SHP77 treated with DMSO at 0.1 percent for 48 hours (cell line): ENCODE data around the gene THAP12.
"Not testable (repeated sequence)": the region's sequence is repeated elsewhere in the genome, so short reads cannot be mapped to it uniquely, and the experiment has no call there.

Source experiments
- DNase-seq: peaks from one replicate; lab custom pipeline; 2025; lab: John Stamatoyannopoulos, UW

THAP12 gene

DNA sequence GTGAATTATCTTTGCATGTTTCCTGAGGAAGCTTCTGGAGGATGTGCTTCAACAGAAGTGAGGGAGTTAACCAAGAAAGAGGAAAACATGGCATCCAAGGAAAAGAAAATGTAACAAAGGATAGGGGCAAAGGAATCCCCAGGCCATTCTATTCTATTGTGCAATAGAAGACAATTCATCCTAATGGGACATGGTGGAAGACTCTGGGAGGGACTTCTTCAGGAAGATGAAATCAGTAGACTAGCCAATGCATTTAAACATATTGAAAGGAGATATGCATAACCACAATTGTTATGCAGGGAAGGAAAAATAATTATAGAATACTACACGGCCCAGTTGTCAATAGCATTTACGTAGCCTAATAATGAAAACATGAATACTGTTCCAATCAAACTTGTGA lies 55.7 kb downstream of the THAP12 start:
- no peak for DNase-seq

DNA sequence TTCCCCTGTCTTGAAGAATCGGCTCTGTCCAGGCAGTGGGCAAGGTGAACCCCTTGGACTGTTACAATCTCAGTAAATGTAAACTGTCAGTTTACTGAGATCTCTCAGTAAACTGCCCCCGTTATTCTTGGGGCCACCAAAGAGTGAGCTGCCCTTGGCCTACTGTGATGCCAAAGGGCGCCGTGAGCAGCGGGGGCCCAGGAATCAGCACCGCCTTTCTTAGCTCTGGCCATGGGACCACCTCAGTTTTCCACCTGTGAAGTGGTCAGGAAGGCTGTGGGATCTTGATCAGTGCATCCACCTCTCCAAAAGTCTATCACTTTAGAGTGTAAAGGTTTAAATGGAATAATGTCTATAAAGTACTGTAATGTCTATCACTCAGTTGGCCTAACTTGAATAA lies 57.1 kb downstream of the THAP12 start:
- no peak for DNase-seq

DNA sequence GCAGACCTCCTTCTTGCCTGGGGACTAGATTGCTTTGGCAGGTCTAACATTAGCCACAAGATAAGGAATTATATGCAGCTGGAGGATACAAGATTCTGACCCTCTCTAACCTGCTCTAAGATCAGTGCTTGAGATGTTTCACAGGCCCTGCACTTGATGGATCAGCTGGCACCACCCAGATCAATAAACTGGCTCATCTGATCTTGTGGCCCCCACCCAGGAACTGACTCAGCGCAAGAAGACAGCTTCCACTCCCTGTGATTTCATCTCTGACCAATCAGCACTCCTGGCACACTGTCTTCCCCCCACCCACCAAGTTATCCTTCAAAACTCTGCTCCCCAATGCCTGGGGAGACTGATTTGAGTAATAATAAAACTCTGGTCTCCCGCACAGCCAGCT lies 57.6 kb downstream of the THAP12 start:
- not testable (repeated sequence) for DNase-seq

DNA sequence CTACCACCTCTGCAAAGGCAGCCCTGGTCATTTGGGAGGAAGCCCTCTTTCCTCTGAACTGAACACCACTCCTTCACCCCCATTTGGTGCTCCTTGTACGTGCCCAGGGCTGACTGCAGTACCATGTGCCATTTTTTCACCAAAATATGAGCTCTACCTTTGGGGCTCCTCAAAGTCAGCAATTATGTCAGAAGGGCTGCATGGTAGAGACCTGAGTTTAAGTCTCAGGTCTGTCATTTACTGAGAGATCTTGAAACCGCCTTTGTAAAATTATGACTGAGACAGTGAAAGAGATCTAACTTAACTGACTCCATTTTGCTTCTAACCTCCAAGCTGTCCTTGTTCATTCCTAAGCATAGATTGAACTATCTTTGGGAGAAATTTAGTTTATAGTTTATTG lies 58.0 kb downstream of the THAP12 start:
- DNase-seq: no peak

DNA sequence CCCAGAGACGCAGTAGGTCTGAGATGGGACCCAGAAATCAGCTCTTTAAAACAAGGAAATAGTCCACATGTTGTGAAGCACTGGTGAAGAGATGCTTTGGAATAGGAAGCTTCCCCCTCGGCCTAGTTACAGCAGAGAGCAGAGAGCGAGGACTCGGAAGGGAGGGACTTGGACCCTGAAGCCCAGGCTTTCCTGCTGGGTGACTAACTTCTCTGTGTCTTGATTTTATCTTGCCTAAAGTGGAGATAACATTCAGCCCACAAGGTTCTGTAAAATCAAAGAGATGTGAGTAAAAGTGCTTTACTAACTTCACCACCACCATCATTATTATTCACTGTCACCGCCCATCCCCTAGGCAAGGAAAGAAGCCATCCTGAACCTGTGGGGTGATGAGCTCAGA lies 58.4 kb downstream of the THAP12 start:
- no peak for DNase-seq

DNA sequence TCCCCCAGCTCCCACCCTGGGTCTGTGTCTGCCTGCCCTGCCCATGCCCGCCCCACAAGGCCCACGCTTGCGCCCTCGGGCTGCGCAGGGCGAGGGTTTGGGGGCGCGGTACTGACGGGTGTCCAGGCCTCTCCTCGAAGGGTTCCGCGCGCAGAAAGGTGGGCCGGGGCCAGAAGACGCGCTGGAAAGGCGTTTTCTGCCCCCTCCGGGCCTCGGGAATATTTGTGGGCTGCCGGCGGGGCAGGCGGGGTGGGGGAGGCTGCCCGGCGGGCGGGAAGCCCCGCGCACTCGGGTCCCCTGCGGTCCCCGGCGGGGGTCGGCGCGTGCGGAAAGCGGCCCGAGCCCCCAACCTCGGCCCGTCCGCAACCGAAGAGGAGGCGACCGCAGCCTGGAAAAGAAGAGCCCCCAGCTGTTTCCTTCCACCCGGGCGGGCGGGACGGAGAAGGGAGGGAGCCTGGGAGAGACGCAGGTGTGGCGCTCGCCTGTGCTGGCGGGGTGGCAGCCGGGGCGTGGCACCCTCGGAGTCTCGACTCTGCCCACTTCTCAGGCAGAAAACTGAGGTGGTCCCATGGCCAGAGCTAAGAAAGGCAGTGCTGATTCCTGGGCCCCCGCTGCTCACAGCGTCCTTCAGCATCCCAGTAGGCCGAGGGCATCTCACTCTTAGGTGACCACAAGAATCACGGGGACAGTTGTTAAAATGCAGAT lies 59.0 kb downstream of the THAP12 start:
- DNase-seq: no peak

DNA sequence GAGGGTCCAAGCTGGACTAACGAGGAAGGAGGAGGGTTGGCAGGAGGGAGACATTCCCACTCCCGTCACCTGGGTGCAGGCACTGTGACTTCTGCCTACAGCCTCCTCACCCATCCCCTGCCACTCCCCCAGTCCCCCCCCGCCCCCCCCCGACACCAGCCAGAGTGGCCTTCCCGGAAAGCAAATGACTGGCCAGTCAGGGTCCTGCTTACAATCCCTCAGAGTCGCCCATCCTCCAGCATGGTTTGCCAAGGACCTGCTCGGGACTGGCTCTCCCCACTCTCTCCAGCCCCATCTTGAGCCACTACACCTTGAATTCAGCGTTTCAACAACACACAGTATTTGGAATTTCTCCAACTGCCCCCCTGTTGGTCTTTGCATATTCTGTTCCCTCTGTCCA lies 59.6 kb downstream of the THAP12 start:
- DNase-seq: no peak

DNA sequence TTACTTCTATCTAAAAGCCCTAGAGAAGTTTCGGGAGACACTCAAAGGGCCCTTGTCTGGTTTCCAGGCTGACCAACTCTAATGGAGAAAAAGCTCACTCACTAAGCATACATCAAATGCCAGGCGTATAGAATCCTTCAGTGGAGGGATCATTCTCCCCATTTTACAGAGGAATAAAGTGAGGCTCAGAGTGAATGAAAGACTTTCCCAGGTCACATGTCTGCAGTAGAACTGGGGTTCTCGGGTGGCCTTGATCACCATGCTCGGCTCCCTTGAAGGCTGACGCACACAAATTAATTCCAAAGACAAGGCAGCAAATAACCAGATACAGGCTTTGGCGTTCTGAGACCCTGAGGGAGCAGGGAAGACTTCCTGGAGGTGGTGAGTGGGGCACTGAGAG lies 60.0 kb downstream of the THAP12 start:
- DNase-seq: no peak

DNA sequence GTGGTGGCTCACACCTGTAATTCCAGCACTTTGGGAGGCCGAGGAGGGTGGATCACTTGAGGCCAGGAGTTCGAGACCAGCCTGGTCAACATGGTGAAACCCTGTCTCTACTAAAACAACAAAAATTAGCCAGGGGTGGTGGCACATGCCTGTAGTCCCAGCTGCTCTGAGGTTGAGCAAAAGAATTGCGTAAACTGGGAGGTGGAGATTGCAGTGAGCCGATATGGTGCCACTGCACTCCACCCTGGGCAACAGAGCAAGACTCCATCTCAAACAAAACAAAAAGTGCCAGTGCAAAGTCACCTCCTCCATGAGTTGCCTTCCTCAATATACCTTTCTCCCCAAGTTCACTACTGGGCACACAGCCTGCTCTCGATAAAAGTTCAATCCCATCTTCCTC lies 61.1 kb downstream of the THAP12 start:
- not testable (repeated sequence) for DNase-seq

DNA sequence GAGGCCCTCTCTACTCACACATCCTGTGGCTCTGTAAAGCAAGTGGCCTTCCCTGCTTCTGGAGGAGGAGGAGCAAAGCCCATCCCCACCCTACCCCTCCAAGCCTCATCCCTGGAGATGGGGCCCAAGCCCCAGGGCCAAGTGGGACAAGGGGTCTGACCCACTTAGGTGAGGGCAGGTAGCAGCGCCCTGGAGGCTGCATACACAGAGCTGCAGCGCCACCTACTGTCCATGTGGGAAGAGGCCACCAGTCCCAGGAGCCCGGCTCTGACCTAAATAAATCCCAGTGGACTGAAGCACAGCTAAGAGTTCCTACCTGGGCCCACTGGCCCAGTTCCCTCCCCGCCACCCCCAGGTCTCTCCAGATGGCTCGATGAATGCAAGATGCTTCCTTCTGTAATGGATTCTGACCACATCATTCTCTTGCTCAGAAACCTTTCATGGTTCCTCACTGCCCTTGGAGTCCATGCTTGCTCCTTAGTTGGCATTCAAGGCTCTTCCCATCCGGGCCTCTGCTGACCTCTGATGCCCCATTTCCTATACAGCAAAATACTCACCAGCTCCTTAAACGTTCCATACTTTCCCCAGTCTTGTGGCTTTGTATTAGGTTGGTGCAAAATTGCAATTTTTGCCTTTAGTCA lies 62.1 kb downstream of the THAP12 start:
- peak; percentile 58 for DNase-seq

DNA sequence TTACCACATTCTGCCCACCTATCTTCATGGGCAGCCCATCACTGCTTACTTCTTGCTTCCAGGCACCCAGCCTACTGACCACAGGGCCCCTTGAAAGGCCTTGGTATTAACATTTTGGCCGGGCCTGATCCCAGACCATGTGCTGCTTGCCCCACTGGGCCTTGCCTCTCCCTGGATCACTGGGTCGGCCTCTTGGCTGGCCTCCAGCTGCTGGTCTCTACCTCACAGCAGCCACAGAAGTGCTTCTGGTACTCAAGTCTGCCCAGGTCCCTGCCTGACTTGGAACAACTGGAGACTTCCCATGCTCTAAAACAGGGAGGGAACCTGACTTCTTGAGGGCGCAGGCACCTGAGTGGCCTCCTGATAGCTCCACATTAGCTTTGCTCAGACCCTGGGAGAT lies 63.6 kb downstream of the THAP12 start:
- no peak for DNase-seq

DNA sequence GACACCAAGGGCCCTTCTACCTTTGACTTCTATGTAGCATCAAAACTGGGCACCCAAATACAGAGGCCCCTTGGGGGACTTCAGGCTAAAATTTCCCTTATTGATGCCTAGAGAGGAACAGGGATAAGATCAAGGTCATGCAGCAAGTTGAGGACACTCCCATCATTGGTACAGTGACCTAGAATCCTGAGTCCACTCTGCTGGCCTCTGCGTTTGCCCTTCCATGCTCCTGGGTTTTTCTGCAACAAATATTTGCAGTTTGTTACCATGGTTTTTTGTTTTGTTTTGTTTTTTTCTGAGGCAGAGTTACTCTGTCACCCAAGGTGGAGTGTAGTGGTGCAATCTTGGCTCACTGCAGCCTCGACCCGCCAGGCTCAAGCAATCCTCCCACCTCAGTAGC lies 64.2 kb downstream of the THAP12 start:
- no peak for DNase-seq

DNA sequence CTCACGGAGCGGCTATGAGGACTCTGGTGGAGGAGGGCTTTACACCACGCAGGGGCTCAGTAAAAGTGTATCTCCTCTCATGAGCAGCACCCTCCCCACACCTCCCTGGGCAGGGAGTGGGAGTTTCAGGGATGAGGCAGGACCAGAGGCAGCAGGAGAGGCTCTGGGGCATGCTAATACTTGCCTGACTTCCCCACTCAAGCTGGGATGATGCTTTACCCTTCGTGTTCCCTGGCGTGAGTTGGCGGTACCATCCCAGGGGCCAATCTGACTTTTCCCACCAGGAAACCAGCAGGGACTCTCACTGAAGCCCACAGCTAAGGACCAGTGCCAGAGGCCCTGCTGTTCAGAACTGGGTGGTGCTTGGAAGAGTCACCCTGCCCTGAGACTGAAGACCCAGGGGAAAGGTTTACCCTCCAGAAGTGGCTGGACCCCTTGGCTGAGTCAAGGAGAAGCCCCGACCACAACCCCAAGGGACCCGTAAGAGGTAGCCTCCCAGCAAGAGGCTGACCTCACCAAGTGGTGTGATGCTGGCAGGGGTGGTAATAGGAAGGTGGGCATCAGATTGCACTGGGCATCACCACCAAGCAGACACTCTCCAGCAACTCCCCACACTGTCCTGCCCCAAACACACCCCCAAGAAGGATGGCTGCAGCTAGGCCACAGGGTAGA lies 65.6 kb downstream of the THAP12 start:
- DNase-seq: no peak

DNA sequence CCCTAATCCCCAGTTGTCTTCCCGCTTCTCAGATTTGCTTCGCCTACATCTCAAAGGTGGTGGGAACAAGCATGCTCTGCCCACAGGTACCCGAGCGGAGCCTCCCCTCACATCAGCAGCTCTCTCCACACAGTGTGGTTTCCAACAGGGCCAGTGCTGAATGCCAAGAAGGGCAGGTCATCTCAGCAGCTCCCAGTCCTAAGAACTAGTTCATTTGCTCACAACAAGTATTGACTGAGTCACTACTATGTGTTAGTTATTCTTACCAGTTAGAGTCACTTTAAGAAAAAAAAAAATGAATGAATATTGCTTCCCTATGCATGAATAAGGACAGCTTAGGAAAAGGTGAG lies 66.2 kb downstream of the THAP12 start:
- DNase-seq: no peak

DNA sequence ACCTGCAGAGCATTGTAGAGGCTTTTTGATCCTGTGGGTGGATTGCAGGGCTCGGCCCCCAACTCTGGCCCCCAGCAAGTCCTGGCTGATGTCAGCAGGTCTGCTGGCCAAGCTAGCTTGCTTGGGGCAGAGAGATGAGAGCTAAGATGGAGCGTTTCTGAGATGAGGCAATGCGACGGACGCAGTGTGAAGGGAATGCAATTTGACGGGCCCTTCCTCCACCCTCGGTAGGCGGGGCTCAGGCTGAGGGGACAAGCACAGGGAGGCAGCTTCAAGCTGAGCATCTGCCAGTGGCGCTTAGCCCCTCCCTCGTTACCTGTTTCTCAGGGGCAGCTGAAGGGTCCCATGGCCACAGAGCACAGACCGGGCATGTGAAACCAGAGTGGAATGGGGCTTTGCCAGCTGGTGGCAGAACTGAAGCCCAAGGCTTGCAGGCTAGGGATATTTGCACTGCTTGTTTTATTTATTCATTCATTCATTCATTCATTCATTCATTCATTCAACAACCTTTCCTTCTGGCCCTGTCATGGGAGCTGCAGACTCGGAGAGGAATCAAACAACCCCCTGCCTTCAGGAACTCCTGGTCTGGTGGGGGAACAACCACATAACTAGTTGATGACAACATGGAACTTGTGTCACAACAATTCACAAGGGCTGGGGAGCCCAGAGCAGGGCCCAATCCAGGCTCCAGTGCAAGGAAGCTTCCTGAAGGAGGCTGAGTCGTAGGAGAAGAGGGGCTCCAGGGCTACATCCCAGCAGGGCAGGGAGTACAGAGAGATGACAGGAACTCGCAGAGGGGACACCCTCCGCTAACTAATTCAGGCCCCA lies 66.8 kb downstream of the THAP12 start:
- no peak for DNase-seq

DNA sequence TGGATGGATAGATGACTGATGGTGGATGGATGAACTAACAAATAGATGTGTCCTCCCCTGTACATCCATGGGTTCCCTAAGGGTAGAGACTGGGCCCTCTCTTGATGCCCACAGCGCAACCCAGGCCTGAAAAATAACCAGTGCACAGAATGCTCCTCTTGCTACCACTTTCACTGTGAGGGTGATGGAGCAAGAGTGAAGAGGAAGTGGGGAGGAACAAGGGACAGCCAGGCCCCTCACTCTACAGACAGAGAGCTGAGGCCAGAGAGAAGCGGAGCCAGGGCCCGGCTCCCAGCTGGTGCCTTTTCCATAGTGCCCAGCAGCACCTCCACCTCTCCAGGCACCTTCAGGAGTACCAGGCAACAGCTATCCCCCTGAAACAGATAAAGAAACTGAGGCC lies 67.7 kb downstream of the THAP12 start:
- no peak for DNase-seq

DNA sequence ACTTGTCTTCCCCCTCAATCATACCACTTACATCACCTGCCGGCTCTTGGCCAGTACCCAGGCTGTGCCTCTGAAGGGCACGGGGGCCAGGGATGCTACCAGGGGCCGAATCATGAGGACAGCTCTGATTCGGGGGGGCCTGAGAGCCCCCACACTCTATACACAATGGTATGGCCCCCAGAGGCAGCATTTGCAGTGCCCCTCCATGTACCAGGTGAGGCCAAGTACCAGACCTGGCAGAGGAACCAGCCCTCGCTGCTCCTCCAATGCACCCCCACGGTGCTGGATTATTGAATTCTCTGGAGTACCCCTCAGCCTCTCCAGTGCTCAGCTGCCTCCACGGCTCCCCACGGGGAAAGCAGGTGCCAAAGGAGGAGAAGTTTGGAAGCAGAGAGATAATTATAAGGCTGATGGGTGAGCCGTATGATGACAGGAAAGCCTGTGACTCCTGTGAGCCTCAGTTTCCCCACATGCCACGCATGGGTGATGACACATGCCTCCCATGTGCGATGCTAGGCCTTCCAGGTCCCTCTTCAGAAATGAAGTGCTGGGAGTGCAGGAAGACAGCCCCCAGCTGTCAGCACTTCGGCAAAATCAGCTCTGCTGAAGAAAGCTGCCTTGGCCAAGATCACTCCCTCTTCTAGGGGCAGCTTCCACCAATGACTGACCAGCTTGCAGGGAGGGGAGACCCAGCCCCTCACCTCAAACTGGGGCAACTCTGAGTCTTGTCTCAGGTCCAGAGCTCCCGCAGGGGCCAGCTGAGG lies 69.9 kb downstream of the THAP12 start:
- DNase-seq: no peak

DNA sequence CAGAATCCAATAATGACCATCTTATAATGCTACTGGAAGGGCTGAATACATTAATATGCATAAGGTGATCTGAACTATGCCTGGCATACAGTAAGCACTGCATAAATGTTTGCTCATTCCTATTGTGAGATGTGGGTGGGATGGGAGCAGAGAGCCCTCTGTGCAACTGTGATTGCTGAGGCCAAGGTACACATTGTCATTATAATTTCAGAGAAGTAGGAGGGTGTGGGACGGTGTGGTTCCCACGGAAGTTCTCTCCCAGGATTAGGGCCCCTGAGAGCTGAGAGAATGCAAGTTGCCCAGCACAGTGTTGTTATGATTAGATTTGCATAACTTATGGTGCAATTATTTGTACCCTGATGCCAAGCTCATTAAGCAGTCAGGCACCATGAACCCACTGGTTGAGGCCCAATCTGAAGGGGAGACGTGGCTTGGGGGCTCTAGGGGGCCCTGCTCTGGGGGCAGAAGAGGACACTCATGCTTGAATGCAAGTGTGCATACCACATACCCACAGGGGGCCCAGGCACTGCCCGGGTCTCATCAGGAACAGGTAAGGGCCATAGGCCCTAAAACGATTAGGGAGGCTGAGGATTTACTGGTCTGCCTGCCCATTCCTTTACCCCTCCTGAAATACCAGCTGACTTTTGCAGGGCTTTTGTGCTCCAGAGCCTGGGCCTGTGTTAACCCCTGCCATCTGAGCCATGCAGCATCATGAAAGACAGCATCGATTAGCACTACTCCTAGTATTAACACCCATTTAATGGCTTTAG lies 72.8 kb downstream of the THAP12 start:
- no peak for DNase-seq

DNA sequence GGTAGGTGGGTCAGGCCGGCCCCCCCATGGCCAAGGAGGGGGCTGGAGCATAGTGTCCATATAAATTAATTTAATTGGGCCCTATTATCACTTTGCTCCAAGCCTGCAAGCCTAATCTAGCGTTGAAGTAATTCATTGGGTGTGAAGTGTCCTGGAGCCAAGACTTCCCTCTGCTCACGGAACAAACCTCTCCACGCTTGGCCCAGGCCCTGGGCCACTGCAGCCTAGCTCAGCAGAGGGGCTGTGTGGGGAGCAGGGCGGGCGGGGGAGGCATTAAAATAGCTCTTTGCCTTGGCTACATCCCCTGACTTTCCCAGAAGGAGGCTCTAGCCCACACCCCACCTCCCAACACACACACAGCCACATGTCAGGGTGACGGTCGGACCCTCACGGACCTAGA lies 73.5 kb downstream of the THAP12 start:
- DNase-seq: no peak

DNA sequence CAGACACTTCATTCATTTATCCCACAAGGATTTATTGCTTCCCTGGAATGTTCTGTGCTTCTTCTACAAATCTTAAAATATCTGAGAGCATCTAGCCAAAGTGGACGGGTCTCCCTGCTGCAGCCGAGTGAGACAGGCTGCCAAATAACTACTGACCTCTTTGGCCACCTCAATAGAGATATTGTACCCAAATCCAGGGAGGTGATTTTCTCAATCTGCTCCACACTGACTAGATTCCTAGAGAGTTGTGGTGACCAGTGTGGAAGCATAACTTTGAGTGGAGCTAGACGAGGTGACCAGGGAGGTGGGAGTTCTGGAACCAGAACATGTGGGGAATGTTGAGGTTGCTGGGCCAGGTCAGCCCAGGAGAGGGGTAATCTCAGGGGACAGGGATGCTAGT lies 77.5 kb downstream of the THAP12 start:
- DNase-seq: no peak

DNA sequence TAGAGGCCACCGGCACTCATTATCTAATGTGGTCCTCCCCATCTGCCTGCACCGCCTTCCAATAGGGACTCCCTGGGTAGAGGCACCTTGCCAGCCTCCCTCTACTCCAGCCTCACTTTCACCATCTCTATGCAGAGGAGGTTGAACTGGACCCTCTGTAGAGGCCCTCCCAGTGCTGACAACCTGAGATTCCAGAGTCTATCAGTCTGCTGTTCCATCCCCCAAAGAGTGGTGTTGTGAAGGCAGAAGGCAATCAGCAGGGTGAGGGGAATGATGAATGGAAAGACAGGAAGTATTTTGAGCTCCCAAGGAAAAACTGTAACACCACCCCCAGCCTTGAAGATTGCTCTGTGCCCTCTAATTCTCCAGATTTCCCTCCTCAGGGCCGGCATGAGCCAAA lies 77.9 kb downstream of the THAP12 start:
- DNase-seq: no peak
